RPMI8226 (cell line): Measurements from ENCODE around the gene MRPL37.
A peak's percentile ranks its signal among the peaks of the same experiment; 100 is the strongest.
"Not testable (repeated sequence)": the region's sequence is repeated elsewhere in the genome, so short reads cannot be mapped to it uniquely, and the experiment has no call there.

Experiments
- DNase-seq: peaks from one replicate; pipeline ENCODE4 v3.0.0-alpha.2; 2015

MRPL37 gene

DNA sequence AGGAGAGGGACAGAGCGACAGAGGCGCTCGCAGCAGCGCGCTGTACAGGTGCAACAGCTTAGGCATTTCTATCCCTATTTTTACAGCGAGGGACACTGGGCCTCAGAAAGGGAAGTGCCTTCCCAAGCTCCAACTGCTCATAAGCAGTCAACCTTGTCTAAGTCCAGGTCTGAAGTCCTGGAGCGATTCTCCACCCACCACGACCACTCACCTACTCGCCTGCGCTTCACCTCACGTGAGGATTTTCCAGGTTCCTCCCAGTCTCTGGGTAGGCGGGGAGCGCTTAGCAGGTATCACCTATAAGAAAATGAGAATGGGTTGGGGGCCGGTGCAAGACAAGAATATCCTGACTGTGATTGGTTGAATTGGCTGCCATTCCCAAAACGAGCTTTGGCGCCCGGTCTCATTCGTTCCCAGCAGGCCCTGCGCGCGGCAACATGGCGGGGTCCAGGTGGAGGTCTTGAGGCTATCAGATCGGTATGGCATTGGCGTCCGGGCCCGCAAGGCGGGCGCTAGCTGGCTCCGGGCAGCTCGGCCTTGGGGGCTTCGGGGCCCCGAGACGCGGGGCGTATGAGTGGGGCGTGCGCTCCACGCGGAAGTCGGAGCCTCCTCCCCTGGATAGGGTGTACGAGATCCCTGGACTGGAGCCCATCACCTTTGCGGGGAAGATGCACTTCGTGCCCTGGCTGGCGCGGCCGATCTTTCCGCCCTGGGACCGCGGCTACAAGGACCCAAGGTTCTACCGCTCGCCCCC, at the start of gene MRPL37, which contains the start of gene CYB5RL:
Gene MRPL37, plus strand, starts transcription at position 403 of the 754 bp plus-strand sequence. Its CDS starts 77 bp downstream, at position 480.
Gene CYB5RL, minus strand, starts transcription at position 266 of the 754 bp plus-strand sequence. CDS start 4,414 bp downstream, outside the sequence.
- DNase-seq: peak; percentile 99

DNA sequence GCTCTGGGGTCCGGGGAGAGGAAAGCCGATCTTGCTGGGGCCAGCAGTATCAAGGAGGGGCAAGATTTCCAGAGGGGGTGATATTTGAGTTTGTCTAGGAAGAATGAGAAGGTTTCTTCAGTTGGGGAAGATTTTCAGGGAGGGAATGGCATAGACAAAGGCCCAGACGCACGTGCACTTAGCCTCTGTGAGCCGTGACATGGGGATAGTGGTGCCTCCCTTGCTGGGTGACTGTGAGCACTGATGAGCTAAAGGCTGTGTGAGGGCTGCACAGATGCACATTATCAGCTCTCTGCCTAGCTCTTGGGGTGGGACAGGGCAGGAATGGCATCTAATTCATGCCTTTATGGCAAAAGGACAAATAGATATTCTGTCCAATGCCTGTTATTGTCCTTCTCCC, 49.0 kb upstream of the MRPL37 start:
- no peak for DNase-seq

DNA sequence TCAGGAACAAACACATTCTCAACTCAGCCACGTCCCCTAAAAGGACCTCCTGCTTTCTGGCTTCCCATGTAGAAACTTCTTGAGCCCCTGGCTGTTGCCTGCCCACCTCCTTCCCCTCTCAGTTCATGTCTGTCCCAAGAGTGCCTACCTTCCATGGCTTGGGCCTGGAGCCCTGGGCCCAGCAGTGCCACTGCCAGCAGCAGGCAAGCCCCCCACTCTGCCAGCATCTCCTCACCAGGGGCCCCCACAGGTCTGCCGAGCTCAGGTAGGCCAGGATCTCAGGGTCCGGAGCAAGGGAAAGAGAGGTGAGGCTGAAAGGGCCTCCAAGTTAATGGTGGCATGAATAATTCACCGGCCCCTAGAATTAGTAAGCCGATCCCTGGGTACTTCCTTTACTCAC, 47.3 kb upstream of the MRPL37 start, which contains the start of gene CDCP2:
Gene CDCP2, minus strand, starts transcription at position 305 of the 400 bp plus-strand sequence. Its CDS starts 78 bp downstream, at position 227.
- DNase-seq: no peak

DNA sequence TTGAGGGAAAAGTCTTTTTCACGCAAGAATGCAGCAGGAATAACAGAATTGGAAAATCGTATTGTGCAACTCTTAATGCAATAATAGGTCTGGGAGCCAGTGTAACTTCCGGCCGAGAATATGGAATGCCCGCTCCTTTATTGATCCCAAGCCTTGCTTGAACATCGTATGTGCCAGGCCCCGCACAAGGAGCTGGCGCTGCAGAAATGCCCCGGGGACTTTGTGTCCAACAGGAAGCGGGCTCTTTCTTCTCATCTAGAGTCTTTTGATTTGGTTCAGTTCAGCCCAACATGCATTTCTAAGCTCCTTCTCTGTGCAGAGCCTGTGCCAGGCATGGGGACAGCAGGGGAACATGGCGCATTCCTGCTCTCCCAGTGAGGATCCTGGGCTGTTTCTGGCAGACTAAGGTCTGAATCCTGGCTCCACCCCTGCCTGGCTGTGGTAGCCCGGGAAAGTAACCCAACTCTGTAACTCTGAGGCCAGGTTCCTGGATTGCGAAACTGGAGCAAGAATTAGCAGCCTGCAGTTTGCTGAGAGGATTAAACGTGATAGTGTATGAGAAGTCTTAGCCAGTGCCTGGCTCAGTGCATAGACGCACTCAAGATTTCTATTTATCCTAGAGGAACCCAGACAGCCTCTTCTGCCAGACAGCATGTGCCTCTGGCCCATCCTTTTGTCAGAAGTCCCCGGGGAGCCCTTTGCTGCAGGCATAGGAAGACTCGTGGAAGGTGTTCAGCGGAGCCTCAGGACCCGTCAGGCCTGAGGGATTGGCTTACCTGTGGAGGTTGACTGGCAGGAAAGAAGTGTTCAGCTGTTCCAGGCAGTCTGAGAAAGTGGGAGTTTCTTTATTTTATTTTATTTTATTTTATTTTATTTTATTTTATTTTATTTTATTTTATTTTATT, 46.2 kb upstream of the MRPL37 start:
- DNase-seq: no peak

DNA sequence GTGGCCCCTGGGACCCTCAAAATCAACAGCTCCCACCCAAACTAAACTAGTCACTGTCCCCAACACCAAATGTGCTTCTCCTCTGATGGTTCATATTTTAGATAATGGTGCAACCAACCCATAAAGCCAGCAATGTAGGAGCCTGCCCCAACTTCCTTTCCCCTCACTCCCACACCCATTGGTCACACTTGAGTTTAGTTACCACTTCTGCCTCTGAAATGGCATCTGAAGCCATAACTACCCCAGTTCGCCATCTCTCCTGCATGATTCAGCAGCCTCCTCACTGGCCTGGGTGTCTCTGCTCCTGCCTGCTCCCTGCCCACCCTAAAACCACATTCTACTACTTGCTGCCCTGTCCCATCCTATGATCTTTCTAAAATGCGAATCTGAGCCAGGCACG, 43.8 kb upstream of the MRPL37 start:
- no peak for DNase-seq

DNA sequence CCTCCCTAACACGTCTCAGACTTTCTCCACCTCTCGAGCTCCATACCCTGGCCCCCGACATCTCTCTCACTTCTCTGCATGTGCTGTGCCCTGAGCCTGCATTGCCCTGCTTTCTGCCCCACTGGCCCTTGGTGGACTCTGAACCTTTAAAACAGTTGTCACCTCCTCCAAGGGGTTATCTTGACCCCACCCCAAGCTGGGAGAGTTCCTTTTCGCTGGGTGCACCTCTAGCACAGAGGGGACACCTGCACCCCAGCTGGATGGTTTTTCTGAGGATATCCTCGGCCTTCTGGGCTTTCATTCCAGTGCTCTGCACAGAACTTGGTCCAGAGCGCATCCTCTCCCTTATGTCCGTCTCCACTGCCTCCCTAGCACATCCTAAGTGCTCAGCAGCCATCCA, 43.0 kb upstream of the MRPL37 start:
- no peak for DNase-seq

DNA sequence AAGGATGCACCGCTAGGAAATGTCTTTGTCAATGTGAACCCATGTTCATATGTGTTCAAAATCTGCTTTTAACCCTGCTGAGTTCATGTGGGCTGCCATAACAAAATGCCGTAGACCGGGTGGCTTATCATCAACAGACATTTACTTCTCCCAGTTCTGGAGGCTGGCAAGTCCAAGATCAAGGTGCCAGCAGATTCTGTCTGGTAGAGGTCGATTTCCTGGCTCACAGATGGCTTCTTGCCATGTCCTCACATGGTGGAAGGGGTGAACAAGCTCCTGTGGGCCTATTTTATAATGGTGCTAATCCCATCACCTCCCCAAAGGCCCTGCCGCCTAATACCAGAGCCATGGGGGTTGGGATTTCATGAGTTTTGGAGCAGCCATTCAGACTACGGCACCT, 42.6 kb upstream of the MRPL37 start:
- no peak for DNase-seq

DNA sequence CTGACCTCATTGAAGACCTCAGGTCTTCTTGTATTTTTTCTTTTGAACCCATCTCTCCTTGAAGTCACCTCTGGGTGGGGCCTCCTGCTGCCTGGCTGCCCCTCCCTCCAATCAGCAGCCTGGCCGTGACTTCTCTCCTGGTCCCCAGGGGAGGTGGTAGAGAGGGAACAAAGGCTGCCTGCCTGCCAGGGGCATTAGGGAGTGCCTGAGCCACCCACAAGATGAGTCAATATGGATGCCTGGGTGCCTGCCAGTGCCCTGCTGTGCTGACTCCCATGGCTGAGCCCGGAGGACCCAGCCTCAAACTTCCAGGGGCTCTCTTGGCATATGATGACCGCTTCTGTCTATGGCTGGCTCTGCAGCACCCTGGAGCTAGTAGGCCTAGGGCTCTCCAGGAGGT, 41.9 kb upstream of the MRPL37 start:
- DNase-seq: no peak

DNA sequence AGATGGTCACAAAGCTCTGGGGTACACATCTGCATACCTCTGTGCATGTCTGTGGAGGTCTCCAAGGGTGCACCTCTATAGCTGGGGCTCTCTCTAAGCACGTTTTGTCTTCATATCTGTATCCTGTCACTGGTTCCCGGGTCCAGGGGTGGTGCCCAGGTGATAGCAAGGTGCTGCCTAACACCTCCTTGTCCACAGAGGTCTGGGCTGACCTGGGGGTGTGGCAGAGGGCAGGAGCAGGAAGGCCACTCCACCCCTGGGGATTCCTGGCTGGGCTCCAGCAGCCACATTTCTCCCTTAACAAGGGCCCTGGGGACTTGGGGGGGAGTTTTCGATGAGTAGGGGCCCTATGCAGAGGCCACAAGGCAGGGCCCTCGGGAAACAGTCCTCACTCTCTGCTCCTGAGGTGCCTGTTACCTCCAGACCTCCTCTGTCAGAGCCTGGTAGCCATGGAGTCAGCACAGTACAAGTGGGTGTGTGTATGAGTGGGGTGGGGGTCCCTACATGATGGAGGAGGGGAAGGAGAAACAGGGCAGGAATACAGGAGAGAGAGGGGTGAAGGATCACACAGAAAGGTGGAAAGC, 40.1 kb upstream of the MRPL37 start:
- DNase-seq: no peak

DNA sequence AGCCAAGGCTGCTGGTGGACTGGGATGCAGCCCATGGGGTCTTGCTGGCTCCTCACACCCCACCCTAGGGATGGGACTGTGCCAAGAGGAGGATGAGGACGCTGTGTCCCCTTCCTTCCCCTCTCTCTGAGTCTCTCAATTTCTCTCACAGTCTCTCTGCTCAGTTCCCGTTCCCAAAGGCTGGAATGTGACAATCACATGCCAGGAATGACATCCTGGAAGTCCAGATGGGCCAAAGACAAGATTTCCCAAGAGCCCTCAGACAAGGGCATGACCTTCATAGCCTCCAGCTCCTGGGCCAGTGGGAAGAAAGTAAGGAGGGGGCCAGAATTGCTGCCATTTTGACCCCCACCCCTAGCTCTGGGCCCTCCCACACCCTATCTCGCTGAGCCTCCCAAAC, 39.6 kb upstream of the MRPL37 start:
- DNase-seq: no peak

DNA sequence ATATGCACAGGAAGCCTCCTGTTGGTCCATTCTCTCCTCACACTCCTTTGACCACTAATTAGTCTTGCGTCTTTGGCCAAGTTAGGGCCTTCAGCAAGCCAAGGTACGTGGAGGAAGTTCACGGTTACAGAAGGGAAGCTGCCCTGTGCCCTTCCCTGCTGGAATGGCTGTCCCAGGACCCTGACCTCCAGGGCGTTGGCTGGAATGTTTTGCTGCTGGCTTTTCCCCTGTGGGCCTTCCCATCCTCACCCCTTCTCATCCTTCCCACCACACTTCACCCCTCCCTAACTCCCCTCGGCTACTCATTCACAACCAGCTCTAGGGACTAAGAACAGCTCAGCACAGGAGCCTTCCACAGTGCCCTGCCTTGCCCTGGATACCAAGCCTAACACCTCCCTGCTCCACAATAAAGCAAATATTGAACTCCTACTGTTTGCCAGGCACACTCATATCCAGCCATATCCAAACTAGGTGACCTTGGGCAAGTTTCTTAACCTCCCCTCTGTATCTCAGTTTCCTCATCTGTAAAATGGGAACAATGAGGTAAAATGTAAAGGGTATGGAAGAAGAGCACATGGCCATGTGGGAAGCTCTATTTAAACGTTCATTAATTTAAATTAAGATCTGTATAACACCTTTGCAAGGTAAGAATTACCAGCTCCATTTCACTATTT, 38.3 kb upstream of the MRPL37 start:
- DNase-seq: no peak

DNA sequence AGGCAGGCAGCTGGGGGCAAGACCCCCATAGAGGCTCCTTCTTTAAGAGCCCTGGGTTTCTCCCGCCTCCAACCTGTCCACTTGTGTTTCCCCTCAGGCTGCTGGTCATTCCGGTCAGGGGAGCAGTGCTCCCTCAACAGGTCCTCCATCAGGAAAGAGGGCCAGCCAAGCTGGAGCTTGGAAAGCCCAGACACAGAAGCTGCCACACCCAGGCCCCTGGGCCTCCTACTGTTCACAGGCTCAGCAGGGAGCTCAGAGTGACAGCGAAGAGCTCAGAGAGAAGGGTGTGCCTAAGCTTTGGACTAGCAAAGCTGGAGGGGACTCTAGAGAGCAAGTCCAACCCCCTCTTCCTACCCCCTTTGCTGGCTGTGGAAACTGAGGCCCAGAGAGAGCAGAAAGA, 36.9 kb upstream of the MRPL37 start:
- DNase-seq: no peak

DNA sequence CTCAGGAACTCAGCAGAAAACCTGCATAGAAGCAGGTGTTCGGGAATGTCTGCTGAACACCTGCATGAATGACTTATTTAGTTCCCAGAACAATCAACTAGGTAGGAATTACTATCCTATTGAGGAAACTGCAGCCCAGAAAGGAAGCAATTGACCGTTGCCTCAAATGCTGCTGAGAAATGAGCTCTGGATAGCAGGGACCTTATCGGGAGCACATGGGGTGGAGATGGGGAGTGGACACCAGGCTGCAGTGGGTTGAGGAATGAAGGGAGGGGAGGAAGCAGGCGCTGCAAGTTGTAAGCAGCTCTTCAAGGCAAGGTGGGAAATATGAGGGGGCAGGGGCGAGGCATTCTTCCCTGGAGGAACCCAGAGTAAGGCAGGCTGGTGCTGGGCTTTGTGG, 36.4 kb upstream of the MRPL37 start:
- no peak for DNase-seq

DNA sequence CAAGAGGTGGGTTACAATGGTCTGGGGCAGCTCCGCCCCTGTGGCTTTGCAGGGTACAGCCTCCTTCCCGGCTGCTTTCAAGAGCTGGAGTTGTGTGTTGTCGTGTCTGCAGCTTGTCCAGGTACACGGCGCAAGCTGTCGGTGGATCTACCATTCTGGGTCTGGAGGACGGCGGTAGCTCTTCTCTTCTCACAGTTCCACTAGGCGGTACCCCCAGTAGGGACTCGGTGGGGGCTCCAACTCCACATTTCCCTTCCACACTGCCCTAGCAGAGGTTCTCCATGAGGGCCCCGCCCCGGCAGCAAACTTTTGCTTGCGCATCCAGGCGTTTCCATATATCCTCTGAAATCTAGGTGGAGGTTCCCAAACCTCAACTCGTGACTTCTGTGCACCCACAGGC, 34.8 kb upstream of the MRPL37 start:
- no peak for DNase-seq

DNA sequence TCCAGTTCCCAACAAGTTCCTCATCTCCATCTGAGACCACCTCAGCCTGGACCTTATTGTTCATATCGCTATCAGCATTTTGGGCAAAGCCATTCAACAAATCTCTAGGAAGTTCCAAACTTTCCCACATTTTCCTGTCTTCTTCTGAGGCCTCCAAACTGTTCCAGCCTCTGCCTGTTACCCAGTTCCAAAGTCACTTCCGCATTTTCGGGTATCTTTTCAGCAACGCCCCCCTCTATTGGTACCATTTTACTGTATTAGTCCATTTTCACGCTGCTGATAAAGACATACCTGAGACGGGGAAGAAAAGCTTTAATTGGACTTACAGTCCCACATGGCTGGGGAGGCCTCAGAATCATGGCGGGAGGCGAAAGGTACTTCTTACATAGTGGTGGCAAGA, 33.6 kb upstream of the MRPL37 start:
- not testable (repeated sequence) for DNase-seq

DNA sequence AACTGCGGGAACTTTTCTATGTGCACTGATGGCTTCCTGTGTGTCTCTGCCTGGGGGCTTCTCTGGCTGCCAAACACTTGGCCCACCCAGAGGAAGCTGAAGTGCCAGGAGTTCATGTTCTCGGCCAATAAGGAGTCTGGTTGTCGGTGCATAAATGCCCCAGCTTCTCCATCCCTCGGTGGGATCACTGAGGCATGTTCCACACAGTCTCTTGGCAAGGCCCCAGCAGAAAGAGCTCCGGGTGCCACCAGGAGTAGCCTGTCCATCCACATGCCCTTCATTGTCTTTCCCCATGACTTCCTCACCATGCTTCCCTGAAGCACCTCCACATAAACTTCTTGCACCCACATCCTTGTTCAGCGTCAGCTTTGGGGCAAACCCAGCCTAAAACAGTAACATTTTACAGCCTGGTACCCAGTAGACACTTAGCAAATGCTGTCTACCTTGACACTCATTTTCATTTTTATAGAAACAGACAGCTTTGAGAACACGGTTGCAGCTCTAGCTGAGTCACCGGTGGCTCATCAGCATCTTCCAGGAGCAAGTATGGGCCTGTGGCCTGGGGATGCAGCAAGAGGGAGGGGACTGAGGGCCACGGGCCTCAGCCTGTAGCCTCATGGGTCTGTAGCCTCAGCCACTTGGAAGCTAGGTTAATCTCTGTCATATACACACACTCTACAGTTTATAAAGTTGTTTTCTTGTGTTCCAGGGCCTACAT, 32.4 kb upstream of the MRPL37 start:
- DNase-seq: no peak

DNA sequence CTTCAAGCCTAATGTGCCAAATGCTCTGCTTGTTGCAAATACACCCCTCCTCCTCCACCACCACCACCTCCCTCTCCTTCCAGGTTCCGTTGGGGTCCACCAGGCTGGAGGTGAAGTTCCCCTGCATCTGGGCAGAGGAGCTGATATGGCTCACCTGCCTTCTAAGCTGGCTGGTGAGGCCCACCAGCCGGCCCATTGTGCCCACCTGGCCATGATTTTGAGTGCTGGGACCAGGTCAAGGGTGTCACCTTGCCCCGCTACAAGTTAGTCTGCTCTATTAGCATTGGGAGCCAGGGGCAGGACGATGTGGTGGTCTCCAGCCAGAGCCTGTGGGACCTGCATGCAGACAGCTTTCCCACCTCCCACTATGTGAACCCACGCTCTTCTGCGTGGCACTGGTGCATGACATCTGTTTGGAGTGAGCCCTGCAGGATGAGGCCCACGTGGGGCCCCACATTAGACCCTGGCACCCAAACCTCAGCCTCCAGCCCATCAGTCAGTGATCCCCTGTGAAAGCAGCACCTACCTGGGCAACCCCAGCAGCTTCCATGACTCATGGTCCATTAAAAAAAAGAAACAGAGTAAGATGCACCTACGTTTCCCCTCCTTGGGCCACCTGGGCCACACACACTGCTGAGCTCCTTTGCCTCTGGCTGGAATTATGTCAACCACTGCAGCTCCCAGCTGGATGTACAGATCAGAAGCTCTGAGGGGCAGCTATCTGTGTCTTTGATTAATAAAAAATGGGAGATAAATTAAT, 31.6 kb upstream of the MRPL37 start:
- no peak for DNase-seq

DNA sequence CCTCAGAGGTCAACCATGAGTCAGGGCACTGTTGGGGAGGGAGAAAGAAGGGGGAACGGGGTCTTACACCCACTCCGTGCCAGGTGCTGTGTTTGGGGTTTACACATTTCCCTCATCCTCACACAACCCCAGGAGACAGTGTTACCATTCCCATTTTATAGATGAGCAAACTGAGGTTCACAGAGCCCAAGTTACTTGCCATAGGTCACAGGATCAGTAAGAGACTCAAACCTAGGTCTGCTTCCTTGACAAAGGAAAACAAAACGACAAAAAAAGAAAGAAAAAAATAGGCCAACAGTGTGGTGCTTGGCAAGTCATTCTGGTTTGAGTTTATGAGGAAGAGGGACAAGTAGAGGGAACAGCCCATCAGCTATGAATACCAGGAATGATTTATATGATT, 30.9 kb upstream of the MRPL37 start:
- DNase-seq: no peak

DNA sequence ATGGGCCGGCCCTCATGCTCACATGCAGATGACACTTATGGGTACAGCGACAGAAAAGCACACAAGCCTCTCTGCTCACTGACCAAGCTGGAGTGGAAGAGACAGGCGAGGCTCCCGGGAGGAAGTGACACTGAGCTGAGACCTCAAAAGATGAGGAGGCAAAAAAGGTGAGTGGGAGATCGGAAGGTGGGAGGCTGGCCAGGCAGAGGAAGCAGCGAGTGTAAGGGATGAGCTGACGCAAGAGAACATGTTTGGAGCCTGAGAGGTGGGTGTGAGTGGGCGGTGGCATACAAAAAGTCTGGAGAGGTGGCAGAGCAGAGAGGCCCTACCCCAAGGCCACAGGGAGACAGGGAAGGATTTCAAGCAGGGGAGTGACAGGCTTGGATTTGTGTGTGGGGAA, 29.0 kb upstream of the MRPL37 start:
- no peak for DNase-seq

DNA sequence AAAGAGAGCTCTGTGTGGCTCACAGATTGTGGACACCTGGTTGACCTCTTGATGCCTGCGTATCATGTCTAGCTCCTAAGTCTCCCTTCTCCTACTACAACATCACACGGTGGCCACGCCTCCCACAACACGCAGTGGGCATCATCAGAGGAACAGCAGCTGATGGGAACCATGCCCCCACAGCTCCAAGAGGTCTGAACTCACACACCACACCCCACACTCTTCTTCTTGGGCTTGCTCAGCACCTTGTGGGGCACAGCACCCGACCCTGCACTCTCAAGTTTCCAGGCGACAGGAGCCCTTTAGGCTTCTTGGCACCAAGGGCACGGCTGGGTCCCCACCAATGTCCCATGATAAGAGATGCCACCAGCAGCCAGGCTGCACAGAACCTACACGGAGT, 28.4 kb upstream of the MRPL37 start:
- DNase-seq: no peak
